HG03097 (cell line): ENCODE measurements around the gene BNIP3.
"Not testable (repeated sequence)": the region's sequence is repeated elsewhere in the genome, so short reads cannot be mapped to it uniquely, and the experiment has no call there.

Experiments
- ATAC-seq: cut with Tn5 transposase; IDR thresholded peaks from one replicate; pipeline ENCODE4 v1.9.1; 2021; ENCODE audit not compliant: unreplicated experiment, low FRiP score

The BNIP3 gene

DNA sequence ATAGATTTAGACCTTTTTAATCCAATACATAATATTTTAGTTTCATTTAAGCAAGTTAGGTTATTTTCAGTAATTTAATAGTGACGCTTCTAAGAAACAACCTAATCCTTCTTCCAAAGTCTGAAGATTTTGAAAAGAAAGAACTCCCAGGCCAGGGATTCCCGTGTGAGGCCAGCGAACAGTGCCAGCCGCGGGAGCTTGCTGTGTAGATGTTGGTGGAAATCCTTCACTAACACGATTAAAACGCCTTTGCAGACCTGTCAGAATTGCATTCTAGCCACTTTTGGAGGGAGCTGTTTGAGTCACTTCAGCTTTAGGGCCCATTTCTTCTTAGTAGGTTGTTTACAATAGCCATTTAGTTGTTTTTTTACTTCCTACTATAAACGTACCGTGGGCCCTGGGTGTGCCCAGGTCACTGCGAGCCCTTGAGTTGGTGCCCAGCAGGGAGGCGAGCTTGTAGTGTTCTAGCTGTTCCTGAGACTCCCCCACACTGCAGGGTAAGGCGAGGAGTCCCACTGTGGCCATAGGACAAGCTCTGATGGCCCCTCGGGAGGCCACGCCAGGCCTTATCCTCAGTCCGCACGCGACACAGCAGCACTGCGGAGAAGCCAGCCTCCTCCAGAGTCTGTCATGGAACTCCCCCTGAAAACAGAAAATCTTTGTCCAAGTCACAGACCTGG lies 48.6 kb downstream of the BNIP3 start:
- no peak for ATAC-seq

DNA sequence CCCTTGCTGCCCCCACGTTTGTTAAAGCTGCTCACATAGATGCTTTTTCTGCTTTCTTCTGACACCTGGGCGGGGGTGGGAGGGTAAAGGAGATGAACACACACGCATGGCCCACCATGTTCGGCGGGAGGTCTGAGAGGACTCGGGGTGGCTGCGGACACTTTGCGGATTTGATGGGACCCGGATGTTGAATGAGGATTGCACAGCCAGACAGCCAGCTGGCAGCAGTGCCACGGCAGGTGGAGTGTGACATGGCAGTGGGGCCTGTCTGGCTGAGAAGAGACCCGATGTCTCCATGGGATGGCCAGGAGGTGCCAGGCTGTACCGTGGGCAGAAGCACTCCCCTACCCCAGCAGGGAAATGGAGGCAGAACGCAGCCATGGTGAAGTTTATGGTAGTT lies 49.7 kb downstream of the BNIP3 start:
- no peak for ATAC-seq

DNA sequence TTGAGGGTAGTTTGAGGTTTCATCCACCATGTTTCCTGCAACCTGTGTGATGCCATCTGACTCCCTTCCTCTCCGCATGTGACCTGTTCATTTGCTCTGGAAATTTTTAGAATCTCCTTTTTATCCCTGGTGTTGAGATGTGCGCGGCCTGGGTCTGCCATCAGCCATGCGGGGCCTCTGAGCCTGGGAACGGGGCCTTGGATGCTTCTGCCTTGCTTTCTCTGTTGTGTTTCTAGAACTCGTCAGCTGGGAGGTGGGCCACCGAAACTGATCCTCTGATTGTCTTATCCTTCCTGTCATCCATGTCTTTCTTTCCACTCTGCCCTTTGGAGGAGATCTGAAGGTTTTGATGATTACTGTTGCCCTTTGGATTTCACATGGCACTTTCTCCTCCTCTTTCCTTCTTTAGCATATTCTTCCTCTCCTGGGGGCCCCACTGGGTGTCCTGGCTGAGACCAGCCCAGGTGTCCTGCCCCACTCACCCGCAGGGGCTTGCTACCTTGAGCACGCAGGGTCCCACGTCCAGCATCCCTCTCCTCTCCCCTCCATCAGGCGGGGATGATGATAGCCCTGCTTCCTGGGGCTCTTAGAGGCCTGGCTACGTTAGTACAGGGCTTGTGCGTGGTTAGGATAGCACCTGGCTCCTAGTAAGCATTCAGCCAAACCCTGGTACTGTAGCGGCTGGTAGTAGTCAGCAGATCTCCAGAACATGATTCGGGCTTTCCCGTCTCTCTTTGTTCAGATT lies 51.0 kb downstream of the BNIP3 start:
- ATAC-seq: no peak

GRCh38 chr10:131930150-131930549 lies 51.6 kb downstream of the BNIP3 start:
- ATAC-seq: no peak

DNA sequence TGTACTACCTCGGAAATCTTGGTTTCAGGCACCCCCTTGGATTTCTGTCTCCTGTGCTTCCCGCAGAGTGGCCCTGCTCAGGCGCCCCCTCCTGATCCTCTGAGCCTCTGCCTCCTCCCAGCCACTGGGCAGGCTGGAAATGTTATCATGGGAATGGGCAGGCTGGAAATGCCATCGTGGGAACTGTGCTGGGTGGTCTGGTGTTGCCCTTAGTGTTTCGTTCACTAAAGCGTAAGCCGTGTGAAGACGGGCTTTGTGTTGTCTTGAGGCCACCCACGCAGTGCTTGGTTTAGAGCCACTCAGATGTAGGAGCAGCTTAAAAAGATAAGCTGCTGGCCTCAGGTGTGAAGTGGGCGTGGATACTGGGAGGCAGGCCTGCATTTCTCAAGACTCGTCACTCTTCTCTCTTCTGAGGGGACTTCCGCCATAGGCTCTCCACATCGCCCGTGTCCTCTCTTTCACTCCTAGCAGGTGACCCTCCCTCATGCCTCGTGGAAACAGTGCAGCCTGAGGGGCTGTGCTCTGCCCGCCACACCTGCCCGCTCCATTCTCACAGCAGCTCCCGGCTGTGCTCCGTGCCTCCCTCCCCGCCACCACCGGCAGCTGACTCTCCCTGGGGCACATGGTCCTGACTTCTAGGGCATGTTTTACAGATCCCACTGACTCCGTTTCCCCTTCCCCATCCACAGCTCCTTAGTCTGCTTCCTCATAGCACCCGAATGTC lies 52.4 kb downstream of the BNIP3 start:
- ATAC-seq: no peak

DNA sequence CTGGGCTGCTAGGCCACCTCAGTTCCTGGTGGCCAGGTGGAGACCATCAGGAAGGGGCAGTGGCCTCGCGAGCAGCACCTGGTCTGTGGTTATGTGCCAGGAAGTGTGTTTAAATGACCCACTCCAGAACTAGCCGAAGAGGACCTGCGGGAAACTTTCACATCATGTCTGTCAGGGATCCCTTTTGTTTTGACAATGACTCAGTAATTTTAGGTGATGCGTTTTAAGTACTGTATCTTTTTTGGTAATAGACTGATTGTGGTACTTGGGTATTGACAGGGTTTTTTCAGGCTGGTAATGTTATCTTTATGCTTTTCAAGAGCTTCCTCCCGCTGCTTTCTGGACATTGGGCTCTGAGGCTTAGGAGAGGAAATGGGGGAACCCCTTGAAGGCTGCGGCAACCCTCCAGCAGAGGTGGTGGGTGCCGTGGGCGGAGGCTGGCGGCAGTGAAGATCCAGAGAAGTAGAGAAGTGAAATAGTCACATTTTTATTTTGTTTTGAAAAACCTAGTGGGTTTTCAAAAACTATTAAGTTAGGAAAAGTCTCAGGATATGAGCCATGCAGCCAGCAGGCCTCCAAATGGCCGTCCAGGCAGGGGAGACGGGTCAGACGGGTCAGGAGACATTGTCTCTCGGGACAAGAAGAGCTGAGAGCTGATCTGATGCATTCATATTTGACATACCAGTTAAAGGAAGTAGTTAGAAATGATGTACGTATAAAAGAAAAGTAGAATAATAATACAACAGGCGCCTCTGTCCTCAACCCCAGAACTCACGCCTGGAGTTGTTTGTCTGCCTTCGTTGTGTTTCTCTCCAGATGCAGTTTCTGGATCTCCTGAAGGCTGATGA lies 53.3 kb downstream of the BNIP3 start:
- ATAC-seq: peak; percentile 82

GRCh38 chr10:131926743-131927595 lies 54.8 kb downstream of the BNIP3 start:
- ATAC-seq: no peak

- no peak for ATAC-seq
These were observed 55.5 kb downstream of the BNIP3 start for GRCh38 chr10:131926253-131926652.

DNA sequence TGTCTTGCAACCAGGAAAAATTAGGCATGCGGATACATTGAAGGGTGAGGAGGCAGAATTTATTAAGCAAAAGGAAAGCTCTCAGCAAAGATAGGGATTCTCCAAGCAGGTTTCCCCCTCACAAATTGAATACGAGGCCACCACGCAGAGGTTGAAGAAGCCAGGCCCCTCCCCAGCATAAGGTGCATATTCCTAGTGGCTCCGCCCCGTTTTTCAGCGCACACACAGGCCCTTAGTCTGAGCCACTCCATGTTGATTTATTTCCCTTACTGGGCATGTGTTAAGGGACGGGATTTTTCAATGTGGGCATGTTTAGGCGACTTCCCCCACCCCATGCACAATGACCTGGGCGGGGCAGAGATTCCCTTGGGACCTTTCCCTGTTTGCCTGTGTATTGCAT lies 56.0 kb downstream of the BNIP3 start:
- ATAC-seq: no peak

DNA sequence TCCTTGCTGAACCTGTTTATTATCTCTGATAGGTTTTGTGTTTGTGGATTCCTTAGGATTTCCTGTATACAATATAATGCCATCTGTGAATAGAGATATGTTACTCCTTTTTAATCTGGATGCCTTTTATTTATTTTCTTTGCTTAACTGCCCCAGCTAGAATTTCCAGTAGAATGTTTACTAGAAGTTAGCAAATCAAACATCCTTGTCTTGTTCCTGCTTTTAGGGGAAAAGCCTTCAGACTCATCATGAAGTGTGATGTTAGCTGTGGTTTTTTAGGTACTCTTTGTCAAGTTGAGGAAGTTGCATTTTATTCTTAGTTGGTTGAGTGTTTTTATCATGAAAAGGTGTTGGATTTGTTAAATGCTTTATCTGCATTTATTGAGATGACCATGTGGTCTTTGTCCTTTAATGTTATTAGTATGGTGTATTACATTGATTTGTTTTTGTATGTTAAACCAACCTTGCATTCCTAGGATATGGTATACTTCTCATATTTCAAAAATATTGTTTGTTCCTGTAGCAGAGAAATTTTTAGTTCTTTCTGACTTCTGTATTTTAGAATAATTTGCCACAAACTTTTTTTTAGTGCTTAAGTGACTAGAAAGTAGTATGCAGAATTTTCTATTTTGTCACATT lies 56.6 kb downstream of the BNIP3 start:
- no peak for ATAC-seq

GRCh38 chr10:131923038-131923756 lies 58.5 kb downstream of the BNIP3 start:
- ATAC-seq: no peak

GRCh38 chr10:131921184-131921583 lies 60.5 kb downstream of the BNIP3 start:
- no peak for ATAC-seq

- ATAC-seq: no peak
These were observed 61.0 kb downstream of the BNIP3 start for GRCh38 chr10:131920693-131921092.

DNA sequence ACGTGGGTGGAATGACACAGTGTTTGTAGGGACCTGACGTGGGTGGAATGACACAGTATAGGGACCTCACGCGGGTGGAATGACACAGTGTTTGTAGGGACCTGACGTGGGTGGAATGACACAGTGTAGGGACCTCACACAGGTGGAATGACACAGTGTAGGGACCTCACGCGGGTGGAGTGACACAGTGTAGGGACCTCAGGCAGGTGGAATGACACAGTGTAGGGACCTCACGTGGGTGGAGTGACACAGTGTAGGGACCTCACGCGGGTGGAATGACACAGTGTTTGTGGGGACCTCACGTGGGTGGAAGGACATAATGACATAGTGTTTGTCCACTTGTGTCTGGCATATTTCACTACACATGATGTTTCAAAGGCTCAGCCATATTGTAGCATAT lies 61.6 kb downstream of the BNIP3 start:
- no peak for ATAC-seq

DNA sequence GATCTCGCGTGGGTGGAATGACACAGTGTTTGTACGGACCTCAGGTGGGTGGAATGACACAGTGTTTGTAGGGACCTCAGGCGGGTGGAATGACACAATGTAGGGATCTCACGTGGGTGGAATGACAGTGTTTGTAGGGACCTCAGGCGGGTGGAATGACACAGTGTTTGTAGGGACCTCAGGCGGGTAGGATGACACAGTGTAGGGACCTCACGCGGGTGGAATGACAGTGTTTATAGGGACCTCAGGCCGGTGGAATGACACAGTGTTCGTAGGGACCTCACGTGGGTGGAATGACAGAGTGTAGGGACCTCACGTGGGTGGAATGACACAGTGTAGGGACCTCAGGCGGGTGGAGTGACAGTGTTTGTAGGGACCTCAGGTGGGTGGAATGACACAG lies 62.3 kb downstream of the BNIP3 start:
- not testable (repeated sequence) for ATAC-seq
